NCI-H446 treated with DMSO at 0.1 percent for 48 hours (cell line): ENCODE results near the gene PPP4R3B.

Experiments used
- DNase-seq: peaks from one replicate; lab custom pipeline; 2025; lab: John Stamatoyannopoulos, UW

PPP4R3B gene

GRCh38 chr2:55511508-55512124 is 105.8 kb downstream of the PPP4R3B start:
- DNase-seq, result peak; percentile 44

GRCh38 chr2:55502590-55503141 is 114.8 kb downstream of the PPP4R3B start:
- DNase-seq, result no peak

GRCh38 chr2:55500025-55500424 is 117.4 kb downstream of the PPP4R3B start:
- DNase-seq, result no peak

GRCh38 chr2:55498582-55498981 is 118.8 kb downstream of the PPP4R3B start:
- DNase-seq, result no peak
